ENCODE measurements around the gene TMEM59L. TPM values are rescaled to one million over a fixed set of nuclear protein-coding genes. Genes with fewer than 3 reads are reported as not detected.

The TMEM59L gene
- total and polyA plus RNA-seq, 10 of the 15 experiments (the other 5 are each of a cell fraction or from before 2014, with no cell fraction given), result 0.06 TPM; not detected in 9

GRCh38 chr19:18670312-18670711, 57.6 kb downstream of the TMEM59L start:
- 81% methylated on average over 13 of the region's 13 CpGs for WGBS (ENCODE audit: insufficient coverage, insufficient replicate concordance, low lambda C conversion rate, missing lambda C conversion rate)
- no peaks in the 10 kb centered on the region for H4K20me1 ChIP-seq (ENCODE audit: control insufficient read depth, insufficient read depth)
- H2AFZ ChIP-seq (ENCODE audit: control insufficient read depth, low read depth, low read length), result no peak overlapping the region
- FAIRE-seq, result no peak
- peaks cover 0 to 11% of the 10 kb centered on the region in 2 experiments; a peak in 2 of 4 replicates for H3K36me3 ChIP-seq (ENCODE audit: control insufficient read depth in 2 of 2, insufficient read depth in 2 of 2, low read length in 1 of 2)
- ChIA-PET POLR2A (no interaction called here), SMC1A (ENCODE audit: uncharacterized antibody, unreplicated experiment) (no interaction called here), RAD21 (ENCODE audit: unreplicated experiment) (no interaction called here), CTCF (no interaction called here)
- no peaks in the 10 kb centered on the region for H3K9me3 ChIP-seq (replicated peaks; ENCODE audit: control insufficient read depth, insufficient read depth, low read length)
- H3K27me3 ChIP-seq (replicated peaks in 1 of 2; ENCODE audit: control insufficient read depth in 2 of 2, insufficient read depth in 2 of 2, low read length in 1 of 2), result no peaks in the 10 kb centered on the region
- H3K4me2 ChIP-seq (ENCODE audit: control insufficient read depth, insufficient read depth), result no peak overlapping the region
- no peak overlapping the region for H3K27ac ChIP-seq (ENCODE audit: control insufficient read depth, insufficient read depth)
- H3K4me1 ChIP-seq (ENCODE audit: control insufficient read depth, insufficient read depth, low read length), result no peaks in the 10 kb centered on the region
- ATAC-seq, result no peak
- no peak for DNase-seq (ENCODE audit: low read depth, low spot score)
- BruUV-seq (replicated peaks), result TSS peak; percentile 40
- in situ Hi-C loops (cut with MboI) (loop anchor here (10.0 kb wide), 1 partner anchor 216 kb away; no protein-coding TSS in a partner anchor), intact Hi-C loops (cut with micrococcal nuclease; ENCODE audit: unreplicated experiment) (no loop called here)
- no peak overlapping the region for H3K9ac ChIP-seq (ENCODE audit: control insufficient read depth, insufficient read depth, low read length)
- H3K79me2 ChIP-seq (ENCODE audit: control insufficient read depth, insufficient read depth, low read length), result no peaks in the 10 kb centered on the region
- H3K4me3 ChIP-seq, result no peak overlapping the region
- no peak for TF ChIP-seq ZSCAN29 (IDR thresholded peaks at IDR 0.05)
- no peak for TF ChIP-seq IRF5 (IDR thresholded peaks at IDR 0.05; ENCODE audit: borderline replicate concordance)
- no peak for TF ChIP-seq CHD1 (IDR thresholded peaks at IDR 0.05; ENCODE audit: low read depth, low read length)
- TF ChIP-seq SMAD1 (IDR thresholded peaks at IDR 0.05; ENCODE audit: low read depth, partially characterized antibody), result no peak
- TF ChIP-seq RB1 (IDR thresholded peaks at IDR 0.05; ENCODE audit: borderline replicate concordance), result no peak
- no peak for TF ChIP-seq ZNF592 (IDR thresholded peaks at IDR 0.05)
- no peak for TF ChIP-seq SUPT20H (IDR thresholded peaks at IDR 0.05; ENCODE audit: borderline replicate concordance, control insufficient read depth, low read depth, low read length)
- no peak for TF ChIP-seq ZBTB11 (CRISPR knock-in tag; IDR thresholded peaks at IDR 0.05)
- no peak for TF ChIP-seq FOXM1 (IDR thresholded peaks at IDR 0.05; ENCODE audit: low read depth, low read length)
- no peak for TF ChIP-seq IKZF1 (conservative IDR thresholded peaks at IDR 0.05)
- TF ChIP-seq NR2F1 (conservative IDR thresholded peaks at IDR 0.05), result no peak
- TF ChIP-seq ELK1 (IDR thresholded peaks at IDR 0.05; ENCODE audit: low read depth, low read length), result no peak
